Measurements from ENCODE around the gene CCDC92.

DNA sequence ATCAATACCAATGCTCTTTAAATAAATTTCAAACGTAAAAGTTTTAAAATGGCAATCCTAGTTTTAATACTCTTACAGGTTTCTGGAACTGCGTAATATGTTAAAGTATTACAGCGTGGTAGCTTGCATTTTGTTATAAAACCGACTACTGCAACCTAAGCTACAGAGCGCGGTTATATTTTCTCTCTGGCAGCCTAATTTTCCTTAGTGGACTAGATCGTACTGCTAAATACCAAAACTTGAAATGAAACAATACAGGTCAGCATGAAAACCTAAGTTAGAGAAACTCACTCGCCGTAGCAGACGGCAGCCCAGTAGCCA, 1.2 kb downstream of the CCDC92 start:
- TF ChIP-seq, protein P1, sequence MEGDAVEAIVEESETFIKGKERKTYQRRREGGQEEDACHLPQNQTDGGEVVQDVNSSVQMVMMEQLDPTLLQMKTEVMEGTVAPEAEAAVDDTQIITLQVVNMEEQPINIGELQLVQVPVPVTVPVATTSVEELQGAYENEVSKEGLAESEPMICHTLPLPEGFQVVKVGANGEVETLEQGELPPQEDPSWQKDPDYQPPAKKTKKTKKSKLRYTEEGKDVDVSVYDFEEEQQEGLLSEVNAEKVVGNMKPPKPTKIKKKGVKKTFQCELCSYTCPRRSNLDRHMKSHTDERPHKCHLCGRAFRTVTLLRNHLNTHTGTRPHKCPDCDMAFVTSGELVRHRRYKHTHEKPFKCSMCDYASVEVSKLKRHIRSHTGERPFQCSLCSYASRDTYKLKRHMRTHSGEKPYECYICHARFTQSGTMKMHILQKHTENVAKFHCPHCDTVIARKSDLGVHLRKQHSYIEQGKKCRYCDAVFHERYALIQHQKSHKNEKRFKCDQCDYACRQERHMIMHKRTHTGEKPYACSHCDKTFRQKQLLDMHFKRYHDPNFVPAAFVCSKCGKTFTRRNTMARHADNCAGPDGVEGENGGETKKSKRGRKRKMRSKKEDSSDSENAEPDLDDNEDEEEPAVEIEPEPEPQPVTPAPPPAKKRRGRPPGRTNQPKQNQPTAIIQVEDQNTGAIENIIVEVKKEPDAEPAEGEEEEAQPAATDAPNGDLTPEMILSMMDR (IDR thresholded peaks at IDR 0.05), result no peak
- TF ChIP-seq EZH2 (IDR thresholded peaks at IDR 0.05; ENCODE audit: borderline replicate concordance, insufficient read depth, low read depth, low read length, poor library complexity, severe bottlenecking), result no peak
